HG03460 (cell line): Measurements from ENCODE around the gene TMEM9.
A peak's percentile ranks its signal among the peaks of the same experiment; 100 is the strongest.

Experiments used
- ATAC-seq: cut with Tn5 transposase; IDR thresholded peaks from one replicate; pipeline ENCODE4 v1.9.1; 2021; ENCODE audit not compliant: unreplicated experiment

Gene TMEM9

GRCh38 chr1:201127755-201128455, 26.4 kb downstream of the TMEM9 start:
- ATAC-seq = no peak

GRCh38 chr1:201126832-201127754, 27.2 kb downstream of the TMEM9 start, which contains the start of gene ASCL5:
ASCL5 (minus strand) TSS chr1:201127184; CDS start chr1:201115372, 11,812 bp downstream.
- no peak for ATAC-seq

- no peak for ATAC-seq
Measured at GRCh38 chr1:201126463-201126831, 27.8 kb downstream of the TMEM9 start.

- ATAC-seq = no peak
Measured at GRCh38 chr1:201125800-201126199, 28.5 kb downstream of the TMEM9 start.

GRCh38 chr1:201125019-201125418, 29.3 kb downstream of the TMEM9 start:
- no peak for ATAC-seq

- ATAC-seq = no peak
Measured at GRCh38 chr1:201123866-201124265, 30.4 kb downstream of the TMEM9 start.

GRCh38 chr1:201122321-201122957, 31.8 kb downstream of the TMEM9 start:
- ATAC-seq = no peak

GRCh38 chr1:201119206-201120197, 34.8 kb downstream of the TMEM9 start:
- ATAC-seq = no peak

GRCh38 chr1:201116091-201116490, 38.2 kb downstream of the TMEM9 start:
- ATAC-seq = no peak

GRCh38 chr1:201115390-201115937, 38.8 kb downstream of the TMEM9 start:
- no peak for ATAC-seq

- ATAC-seq = peak; percentile 90
Measured at GRCh38 chr1:201114245-201115131, 39.8 kb downstream of the TMEM9 start.

- ATAC-seq = no peak
Measured at GRCh38 chr1:201113451-201114244, 40.6 kb downstream of the TMEM9 start.

GRCh38 chr1:201112926-201113325, 41.3 kb downstream of the TMEM9 start:
- ATAC-seq = no peak

- no peak for ATAC-seq
Measured at GRCh38 chr1:201112173-201112731, 42.0 kb downstream of the TMEM9 start, which contains the start of gene CACNA1S. CACNA1S (minus strand) TSS chr1:201112426; CDS start chr1:201112339, 87 bp downstream.

GRCh38 chr1:201111672-201112071, 42.6 kb downstream of the TMEM9 start:
- ATAC-seq = no peak

GRCh38 chr1:201111156-201111555, 43.1 kb downstream of the TMEM9 start:
- no peak for ATAC-seq

- ATAC-seq = no peak
Measured at GRCh38 chr1:201110616-201111015, 43.7 kb downstream of the TMEM9 start.

- no peak for ATAC-seq
Measured at GRCh38 chr1:201110138-201110537, 44.1 kb downstream of the TMEM9 start.
